HUDEP-2 (cell line): Measurements from ENCODE around the gene MAFB.

ENCODE experiments used
- DNase-seq, 76 experiments: peaks; one replicate each; lab custom pipeline; 2025; ENCODE audit not compliant: unreplicated experiment in 76 of 76; lab: John Stamatoyannopoulos, UW

MAFB gene

DNA sequence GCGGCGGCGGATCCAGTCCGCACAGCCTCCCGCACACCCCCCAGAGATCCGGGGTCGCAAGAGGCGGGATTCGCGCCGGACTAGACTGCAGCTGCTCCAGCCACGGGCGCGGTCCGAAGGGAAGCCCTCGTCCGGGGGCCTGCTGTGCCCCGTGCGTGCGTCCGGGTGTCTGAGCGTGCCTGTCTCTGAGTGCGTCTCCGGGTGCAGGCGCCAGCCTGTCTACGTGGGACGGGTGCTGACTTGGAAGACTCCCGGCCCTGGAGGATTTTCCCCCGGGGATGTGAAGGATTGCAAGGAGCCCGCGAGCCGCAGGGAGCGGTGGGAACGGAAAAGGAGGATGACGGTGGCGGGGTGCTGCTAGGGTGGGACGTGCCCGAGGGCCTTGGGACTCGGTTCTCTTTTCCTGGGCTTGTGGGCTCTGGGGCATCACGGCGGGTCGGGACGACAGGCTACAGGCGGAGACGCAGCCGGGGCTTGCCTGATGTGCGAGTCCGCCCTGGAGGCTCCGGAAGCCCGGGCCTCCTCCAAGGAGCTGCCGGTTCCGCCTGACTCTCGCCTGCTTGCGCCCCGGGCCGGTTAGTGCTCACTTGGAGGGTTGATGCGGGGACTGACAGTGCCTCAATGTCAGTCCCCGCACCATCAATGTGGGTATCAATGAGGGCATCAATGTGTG is 5.7 kb downstream of the MAFB start:
- DNase-seq, result no peak

DNA sequence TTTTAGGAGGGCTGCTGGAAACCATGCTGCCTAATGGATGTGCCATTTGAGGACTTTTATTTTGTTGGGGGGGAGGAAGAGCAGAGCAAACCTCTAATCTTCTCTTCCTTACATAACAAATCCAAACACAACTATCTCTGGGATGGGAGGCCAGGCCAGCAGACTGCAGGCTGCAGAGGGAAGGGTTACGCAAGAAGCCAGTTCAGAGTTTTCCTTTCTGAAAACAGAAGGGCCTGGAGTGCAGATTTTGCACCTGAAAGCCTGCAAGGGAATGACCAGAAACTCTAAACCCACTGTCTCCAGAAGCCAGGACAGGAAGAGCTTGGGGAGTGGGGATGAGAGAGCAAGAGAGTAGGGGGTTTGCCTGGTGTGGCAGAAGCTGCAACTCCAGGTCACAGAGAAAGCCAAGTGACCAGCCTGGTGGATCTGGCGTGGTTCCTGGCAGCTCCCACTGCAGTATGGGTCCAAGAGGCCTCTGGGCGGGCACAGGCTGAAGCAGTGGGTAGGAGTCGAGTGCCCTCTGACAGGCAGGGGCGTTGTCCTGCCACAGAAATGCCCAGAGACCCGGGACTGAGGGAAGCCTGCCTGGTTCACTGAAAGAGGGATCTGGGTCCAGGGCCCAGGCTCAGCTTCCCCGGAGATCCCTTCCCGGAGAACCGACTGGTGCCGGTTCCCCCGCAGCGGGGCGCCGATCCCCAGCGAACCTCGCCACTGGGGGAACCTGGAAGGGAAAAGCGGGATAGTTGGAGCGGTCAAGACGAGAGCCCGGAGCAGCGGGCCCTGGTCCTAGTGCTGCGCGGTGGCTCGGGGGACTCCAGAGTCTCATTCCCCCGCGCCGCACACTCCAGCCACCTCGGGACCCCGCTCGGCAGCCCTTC is 6.7 kb downstream of the MAFB start:
- no peak for DNase-seq

DNA sequence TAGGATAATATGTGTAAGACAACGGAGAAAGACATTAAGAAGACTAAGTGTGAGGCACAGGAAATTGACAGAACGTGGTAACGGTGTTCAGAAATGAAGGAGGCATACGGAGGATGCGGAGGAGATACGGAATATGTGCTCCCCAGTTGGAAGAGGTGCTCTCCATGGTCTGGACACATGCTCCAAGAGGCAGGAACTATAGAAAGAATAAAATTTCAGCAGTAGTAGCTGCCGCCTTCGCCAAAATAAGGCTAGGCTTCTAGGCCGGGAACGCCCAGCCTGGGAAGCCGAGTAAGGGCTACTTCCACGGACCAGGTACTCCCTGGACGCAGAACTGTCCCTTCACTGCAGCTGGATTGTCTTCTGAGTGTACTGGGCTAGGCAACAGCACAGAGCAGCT is 7.4 kb downstream of the MAFB start:
- DNase-seq, result no peak

DNA sequence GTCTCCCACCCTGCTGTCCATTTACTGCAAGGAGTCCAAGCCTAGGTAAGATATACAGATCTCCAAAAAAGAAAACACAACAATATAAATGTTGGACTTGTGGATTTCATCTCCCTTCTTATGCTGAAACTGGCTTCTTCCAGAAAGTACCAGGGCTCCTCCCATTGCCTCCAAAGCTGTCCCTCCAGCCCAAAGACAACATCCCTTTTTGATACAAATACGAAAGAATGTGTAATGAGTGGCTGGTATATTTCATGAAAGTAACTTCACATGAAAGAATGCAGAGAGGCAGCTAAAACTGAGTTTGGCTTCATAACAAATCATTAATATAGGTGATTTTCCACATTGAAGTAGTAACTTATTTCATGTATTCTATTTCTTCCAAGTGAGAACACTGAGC is 7.9 kb downstream of the MAFB start:
- DNase-seq, result no peak

DNA sequence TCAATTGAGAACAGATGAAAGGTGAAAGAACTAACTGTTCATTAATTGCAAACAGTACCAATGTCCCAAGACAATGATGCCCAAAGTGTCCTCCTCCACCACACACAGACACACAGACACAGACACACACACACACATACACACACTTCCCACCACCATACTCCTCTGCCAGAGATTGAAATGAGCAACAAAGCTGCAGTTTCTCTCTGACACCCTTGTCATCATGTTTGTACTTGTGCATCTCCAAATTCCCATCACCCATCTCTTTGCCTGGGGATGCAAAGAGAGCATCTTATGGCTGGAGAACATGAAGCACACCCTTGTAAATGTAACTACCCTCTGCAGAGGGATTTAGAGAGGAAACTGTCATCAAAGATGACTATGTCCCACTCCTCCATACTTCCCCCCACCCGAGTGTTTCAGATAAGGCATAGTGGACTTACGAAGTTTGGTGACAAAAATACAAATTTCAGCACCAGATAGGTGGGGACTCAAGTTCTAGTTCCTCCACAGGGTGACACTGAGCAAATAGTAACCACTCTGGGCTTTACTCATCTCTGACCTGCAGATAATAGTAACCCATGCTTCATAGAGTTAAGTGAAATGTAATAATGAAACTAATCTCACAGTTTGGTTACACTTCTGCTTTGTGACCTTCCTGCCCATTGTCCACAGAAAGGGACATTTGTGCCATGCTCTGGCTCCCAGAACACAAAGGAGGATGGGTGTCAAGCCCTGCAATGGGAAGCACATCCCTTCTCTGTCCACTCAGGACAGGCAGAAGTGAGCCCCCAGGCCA is 8.7 kb downstream of the MAFB start:
- DNase-seq, result no peak

DNA sequence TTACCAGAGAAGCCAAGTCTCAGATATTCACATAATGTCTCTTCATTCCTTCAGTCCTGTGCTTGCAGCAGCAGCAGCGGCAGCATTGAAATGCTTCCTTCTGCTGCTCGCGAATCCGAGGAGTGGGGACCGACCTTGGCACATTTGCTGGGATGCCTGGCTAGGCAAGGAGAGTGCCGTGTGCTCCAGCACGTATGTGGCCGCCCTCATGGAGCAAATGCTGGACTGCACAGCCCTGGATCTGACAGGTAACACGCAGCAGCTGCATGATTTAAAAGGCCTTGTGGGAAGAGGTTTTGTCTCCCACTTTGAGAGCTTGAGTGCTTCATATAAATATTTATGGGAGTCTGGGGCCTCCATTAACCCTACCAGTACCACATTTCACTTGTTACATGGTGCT is 9.9 kb downstream of the MAFB start:
- no peak for DNase-seq

DNA sequence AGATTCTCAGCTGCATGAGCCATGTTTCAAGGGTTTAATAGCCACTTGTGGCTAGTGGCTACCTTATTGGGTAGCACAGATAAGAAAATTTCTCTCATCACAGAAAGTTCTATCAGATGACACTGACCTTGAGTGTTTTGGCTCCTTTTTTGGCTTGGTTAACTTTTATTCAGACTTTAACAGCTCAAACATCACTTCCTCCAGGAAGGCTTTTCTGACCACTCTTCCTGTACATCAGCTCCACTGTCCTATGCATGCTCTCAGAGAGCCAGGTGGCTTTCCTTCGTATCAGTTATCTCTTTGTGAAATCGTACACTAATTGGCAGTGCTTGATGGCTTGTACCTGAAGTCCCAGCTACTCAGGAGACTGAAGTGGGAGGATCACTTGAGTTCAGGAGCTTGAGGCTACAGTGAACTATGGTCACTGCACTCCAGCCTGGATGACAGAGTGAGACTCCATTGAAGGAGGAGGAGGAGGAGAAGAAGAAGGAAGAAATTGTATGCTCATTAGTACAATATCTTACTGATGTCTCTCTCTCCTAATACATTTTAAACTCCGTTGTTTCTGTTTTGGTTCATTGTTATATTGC is 10.7 kb downstream of the MAFB start:
- no peak for DNase-seq

DNA sequence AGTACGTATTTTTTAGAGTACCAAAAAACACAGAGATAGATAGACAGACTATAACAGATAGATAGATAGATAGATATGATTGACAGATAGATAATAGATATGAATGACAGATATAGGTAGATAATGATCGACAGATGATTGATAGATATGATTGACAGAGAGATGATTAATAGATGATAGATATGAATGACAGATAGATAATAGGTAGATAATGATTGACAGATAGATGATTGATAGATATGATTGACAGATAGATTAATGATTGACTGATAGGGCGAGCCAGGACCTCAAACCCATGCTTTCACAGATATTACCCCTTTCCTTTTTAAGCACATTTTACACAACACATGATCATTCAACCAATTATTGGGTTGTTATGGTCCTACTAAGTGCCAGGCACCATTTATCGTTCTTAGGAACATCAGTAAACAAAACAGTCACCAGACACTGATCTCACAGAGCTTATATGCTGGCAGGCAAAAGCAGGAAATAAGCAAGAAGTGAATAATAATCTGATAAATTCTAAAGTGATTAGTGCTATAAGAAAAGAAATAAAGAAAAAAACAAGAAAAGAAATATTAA is 11.6 kb downstream of the MAFB start:
- DNase-seq, result no peak

DNA sequence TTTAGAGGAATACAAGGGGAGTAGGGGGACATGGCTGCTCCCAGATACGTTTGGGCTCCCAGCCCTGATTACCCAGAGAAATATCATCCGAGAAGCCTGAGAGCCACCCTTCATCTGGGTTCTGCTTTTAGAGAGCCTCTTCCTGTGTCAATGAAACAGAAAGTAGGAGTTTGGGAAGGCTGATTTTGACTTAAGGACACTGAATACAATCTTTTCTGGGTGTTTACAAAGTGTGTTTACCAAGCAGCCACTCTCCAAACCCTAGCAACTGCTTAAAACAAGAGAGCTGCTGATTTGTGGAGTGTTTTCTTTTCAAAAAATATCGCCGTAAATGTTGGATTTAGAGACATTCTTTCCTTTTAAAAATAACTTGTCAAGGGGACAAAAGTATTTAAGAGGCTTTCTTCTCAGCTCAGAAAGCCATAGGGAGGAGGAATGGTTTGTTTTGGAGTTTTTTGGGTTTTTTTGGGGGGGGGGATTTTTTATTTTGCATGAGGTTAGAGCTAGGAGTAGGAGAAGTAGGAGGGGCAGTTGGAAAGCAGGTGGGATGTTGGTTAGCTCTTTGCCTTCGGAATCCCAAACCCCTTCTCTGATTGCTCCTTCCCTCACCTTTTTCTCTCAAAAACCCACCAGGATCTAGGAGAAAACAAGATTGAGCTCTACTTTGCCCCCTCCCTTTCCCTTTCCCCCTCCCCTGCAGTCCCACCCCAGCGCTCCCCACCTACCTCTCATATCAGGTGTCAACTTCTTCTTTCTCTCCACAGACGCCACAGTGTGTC is 12.4 kb downstream of the MAFB start:
- DNase-seq, result no peak

DNA sequence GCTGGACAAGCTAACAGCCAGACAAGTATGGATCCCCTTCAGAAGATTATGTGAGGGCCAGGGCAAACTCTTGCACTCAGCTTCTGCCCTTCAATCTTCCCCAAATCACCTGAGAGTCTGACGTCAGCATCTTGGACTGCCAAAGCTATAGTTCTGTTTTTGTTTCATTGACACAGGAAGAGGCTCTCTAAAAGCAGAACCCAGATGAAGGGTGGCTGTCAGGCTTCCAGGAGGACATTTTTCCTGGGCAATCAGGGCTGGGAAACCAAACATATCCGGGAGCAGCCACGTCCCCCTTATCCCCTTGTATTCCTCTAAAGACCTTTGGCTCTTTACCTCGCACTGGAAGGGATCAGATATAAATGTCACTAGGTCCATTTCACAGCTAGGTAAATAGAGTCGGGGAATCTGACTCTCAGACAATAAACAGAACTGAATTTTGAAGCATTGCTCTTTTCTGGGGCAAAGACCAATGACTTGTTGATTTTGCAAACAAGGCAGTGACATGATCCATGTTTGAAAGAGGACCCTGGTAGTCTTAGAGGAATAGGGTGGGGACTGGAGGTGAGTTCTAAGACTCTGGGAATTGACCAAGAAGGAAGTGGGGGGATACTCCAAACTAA is 13.3 kb downstream of the MAFB start:
- no peak for DNase-seq

DNA sequence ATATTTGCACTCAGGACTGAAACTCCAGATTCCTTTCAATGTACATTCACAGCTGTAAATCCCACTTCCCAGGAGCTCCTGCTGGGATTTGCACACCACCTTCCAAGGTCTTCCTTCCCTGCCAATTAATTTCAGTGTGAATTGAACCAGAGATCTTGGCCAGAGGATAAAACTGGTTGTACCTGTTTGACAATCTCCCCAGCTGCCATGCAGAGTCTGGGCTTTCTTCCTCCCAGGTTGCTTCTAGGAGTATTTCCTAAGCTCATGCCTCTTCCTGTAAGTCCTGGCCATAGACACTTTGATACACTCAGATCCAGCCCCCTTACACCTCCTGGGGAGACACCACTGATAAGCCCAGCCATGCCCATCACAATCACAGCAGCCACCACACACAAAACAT is 15.6 kb downstream of the MAFB start:
- DNase-seq, result no peak

DNA sequence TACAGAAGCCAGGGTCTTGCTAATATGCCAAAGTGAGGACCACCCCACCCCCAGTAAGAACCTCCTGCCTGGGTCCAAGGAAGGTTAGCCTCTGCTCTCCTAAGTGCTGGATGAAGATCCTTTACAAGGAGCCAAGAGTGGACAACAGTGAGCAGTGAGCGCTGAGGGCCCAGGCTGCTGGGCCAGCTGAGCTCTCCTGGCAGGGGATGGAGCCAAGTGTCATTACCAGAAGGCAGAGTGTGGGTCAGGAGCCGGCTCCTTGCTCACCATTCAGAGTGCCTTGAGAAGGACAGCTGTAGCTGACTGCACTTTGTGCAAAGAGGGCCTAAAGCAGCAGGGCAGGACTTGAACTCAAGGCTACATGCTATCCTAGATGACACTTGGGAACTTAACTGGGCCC is 16.9 kb downstream of the MAFB start:
- DNase-seq, result no peak

DNA sequence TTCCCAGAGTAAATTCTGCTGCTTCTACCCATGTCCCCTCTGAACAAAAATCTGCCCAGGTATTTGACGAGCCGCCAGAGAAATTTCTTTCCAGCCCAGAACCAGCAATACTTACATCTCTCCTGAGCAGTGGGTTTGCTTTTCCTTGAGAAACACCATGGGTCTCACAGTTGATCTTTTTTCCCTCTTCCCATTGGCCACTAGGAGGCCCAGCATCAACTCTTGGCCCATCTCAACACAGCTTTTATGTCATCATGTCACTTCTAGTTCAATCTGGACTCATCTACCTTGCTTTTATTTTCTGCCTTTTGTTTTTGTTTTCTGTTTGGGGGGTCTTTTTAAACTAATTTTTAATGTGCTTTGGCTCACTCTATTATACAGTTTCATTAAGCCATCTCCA is 18.8 kb downstream of the MAFB start:
- no peak for DNase-seq

DNA sequence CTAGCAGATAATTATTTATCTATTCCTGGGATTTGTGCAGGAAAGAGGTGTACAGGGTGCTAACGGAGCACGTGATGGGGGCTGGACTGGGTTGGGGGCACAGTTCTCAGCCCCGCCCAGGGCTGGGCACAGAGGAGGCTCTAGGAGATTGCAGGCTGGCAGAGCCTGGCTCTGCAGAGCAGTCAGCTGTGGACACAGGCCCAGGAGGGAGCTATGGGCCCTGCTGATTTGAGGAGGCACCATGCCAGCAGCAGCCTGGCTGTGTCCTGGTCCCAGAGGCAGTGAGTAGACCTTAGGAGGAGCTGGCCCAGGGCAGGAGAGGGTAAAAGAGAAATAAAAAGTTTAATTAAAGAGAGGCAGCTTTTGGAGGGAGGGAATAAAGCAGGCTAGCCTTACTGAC is 19.3 kb downstream of the MAFB start:
- no peak for DNase-seq

DNA sequence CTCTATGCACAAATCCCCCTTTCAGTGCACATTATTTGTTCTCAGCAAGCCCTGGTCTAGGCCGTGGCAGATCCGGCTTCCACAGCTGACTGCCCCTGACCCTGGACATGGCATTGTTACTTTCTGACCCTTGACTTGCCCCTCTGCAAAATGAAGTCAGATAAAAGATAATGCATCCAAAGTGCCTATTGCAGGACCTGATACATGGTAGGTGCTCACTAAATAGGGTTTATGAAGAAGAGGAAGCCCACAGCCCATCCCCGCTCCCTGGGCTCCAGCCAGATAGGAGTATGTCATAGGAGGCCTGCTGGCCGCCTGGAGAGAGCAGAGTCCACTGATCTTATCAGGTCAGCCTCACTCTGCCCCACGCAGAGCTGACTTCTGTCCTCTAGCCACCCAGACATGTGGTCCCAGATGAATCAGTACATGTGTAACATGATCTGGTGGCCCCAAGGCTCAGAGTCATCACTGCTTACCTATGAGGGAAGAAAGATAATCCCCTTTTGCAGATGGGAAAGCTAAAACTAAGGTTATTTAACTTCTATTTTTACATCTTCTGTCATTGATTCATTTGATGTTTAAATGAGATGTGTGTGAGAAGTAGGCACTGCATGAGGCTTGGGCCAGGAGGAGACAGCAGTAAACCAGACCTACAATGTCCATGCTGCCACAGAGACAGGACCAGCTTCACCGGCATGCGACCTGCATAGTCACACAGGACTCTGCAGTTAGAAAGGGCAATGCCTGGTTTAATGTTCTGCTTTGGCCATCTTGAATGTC is 20.4 kb downstream of the MAFB start:
- no peak for DNase-seq

DNA sequence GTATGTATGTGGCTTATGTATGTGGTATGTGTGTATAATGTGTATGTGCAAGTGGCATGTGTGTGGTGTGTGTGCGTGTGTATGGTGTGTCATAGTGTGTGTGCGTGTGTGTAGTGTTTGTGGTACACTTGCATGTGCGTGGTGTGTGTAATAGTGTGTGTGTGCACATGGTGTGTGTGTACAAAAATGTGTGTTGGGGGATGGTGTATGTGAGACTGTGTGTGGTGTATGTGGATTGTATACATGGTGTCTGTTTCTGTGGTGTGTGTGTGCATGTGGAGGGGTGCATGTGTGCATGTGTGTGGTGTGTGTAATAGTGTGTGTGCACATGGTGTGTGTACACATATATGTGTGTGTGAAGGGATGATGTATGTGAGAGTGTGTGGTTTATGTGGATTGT is 21.5 kb downstream of the MAFB start:
- no peak for DNase-seq

DNA sequence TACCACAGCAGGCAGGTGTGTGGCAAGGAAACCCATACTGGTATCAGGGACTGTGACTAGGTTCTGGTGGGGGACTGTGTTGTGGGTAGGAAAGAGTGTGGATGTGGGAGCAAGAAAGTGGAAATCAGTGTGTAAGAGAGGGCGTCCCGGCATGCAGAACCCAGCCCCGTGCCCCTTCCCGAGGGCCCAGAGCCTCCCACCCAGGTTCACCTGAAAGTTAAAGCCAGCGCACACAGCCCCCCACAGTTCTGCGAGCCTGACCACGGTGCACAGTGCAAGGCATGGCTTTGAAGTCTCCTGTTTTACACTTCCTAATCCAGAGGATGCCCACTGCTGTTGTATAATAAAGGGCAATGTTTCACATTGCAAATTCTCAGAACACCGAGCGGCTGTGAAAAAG is 22.7 kb downstream of the MAFB start:
- no peak for DNase-seq

DNA sequence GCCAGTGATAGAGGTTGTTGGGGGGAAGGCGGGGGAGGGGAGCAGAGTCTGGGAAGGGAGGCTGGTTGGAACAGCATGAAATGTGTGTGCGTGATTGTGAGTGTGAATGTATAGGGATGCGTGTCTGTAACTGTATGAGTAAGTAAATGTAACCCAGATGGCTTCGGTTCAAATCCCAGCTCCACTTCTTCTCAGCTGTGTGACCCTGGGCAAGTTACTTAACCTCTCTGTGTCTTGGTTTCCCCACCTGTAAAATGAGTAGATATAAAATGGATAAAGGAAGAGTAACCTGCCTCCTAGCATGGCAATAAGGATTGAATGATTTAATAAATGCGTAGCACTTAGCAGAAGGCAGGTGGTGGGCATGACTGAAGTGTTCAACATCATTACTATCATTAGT is 24.1 kb downstream of the MAFB start:
- no peak for DNase-seq
